Skeletal muscle satellite cell (primary cell): Measurements from ENCODE around the gene NLRX1.
A peak's percentile ranks its signal among the peaks of the same experiment; 100 is the strongest.
"Not testable (repeated sequence)": the region's sequence is repeated elsewhere in the genome, so short reads cannot be mapped to it uniquely, and the experiment has no call there.

Source experiments
- H3K27me3 ChIP-seq: 2 replicates; pipeline ENCODE4 v1.7.0; 2013; ENCODE audit warnings: low read length; ENCODE audit not compliant: control insufficient read depth, insufficient read depth
- H3K36me3 ChIP-seq: 2 replicates; pipeline ENCODE4 v1.7.0; 2013; ENCODE audit warnings: mild to moderate bottlenecking, control low read depth, low read length; ENCODE audit not compliant: insufficient read depth
- H3K4me1 ChIP-seq: 2 replicates; pipeline ENCODE4 v1.7.0; 2013; ENCODE audit warnings: low read length; ENCODE audit not compliant: control insufficient read depth, insufficient read depth
- H3K4me2 ChIP-seq: 2 replicates; pipeline ENCODE4 v1.7.0; 2013; ENCODE audit warnings: mild to moderate bottlenecking, low read length
- H3K4me3 ChIP-seq: 2 replicates; pipeline ENCODE4 v1.7.0; 2013; ENCODE audit warnings: low read length
- H3K9ac ChIP-seq: 2 replicates; pipeline ENCODE4 v1.7.0; 2013; ENCODE audit warnings: mild to moderate bottlenecking, low read depth, low read length, moderate library complexity
- H3K9me3 ChIP-seq: replicated peaks from 2 replicates; pipeline ENCODE4 v1.7.0; 2013; ENCODE audit warnings: mild to moderate bottlenecking, control low read depth, low read length

NLRX1 gene

DNA sequence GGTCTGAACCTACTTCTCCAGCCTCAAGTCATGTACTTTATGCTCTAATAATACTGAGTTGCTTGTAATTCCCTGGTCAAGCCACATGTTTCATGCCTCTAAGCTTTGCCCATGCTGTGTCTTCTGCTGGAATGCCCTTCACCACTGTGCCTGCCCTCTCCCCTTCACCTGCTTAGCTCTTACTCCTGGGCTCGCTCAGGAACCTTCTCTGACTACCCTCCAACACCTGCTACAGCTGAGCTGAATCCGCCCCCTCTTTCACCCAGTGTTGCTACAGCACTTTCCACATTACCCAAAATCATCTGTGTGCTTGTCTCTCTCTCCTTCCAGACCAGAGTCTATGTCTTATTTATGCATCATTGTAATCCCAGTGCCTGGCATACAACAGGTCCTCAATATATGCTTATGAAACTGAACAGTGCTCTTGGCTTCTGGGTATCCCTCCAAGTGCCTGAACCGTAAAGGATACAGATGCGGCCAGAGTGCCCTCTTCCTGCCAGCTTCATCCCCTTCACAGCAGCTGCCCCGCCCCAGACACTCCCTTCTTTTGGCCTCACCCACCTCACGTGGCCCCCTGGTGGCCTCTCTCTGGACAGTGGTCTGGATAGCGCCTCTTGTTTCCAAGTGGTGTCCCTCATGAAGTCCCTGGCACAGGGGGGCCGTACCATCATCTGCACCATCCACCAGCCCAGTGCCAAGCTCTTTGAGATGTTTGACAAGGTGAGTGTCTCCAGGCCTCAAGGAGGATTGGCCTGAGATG lies 12.6 kb upstream of the NLRX1 start:
- Histone ChIP-seq H3K36me3 (no peaks in the 10 kb centered on the region), H3K4me1 (no peaks in the 10 kb centered on the region), H3K4me2 (no peak overlapping the region), H3K27me3 (peaks cover 46% of the 10 kb centered on the region), H3K9me3 (no peaks in the 10 kb centered on the region), H3K4me3 (no peak overlapping the region), H3K9ac (no peak overlapping the region)

DNA sequence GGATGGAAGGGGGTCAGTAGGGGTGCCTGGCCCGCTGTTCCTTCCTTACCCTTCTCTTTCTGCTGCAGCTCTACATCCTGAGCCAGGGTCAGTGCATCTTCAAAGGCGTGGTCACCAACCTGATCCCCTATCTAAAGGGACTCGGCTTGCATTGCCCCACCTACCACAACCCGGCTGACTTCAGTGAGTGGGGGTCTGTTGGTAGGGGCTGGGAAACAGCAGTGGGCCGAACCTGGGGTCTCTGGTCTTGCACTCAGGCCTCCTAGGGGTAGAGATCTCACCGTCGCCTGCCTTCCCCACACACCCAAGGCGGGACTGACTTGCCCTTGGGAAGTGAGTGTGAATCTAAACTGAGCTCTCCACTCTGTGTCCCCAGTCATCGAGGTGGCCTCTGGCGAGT lies 12.0 kb upstream of the NLRX1 start:
- Histone ChIP-seq H3K4me3 (no peak overlapping the region), H3K4me2 (no peak overlapping the region), H3K9me3 (no peaks in the 10 kb centered on the region), H3K9ac (no peak overlapping the region), H3K36me3 (no peaks in the 10 kb centered on the region), H3K27me3 (peaks cover 45% of the 10 kb centered on the region), H3K4me1 (no peaks in the 10 kb centered on the region)

DNA sequence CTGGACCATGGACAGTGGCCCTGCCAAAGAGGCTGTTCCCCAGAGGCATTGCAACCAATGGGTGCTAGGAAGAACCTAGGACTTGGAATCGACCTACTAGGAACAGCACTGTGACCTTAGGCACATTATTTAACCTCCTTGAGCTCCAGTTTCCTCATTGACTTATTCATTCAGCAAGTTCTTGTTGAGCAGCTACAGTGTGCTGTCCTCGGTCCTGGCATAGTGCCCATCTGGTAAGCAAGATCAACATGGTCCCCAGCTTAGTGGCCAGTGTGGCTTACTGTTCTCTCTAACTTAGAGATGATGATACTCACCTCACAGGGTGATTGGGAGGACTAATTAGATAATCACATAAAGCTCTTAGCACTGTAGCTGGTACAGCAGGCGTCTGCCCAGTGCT lies 11.5 kb upstream of the NLRX1 start:
- Histone ChIP-seq H3K4me2 (no peak overlapping the region), H3K27me3 (peaks cover 48% of the 10 kb centered on the region), H3K9me3 (no peaks in the 10 kb centered on the region)

DNA sequence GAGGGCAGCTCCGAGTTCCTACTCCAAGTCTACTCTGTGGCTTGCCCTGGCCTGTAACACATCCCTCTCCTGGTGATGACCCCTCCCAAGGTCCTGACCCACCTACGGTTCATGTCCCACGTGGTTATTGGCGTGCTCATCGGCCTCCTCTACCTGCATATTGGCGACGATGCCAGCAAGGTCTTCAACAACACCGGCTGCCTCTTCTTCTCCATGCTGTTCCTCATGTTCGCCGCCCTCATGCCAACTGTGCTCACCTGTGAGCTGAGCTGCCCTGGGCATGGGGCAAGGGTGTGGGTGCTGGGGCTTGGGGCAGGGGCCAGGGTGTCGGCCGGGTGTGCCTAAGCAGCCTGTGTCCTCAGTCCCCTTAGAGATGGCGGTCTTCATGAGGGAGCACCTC lies 10.1 kb upstream of the NLRX1 start:
- H3K9ac ChIP-seq, result no peak overlapping the region
- no peaks in the 10 kb centered on the region for H3K4me1 ChIP-seq
- peaks cover 39% of the 10 kb centered on the region for H3K27me3 ChIP-seq
- no peaks in the 10 kb centered on the region for H3K36me3 ChIP-seq
- H3K4me2 ChIP-seq, result no peak overlapping the region
- no peak overlapping the region for H3K4me3 ChIP-seq
- H3K9me3 ChIP-seq, result no peaks in the 10 kb centered on the region

More for the DNA sequence above, 11.5 kb upstream of the NLRX1 start:
- no peak overlapping the region for H3K9ac ChIP-seq
- no peaks in the 10 kb centered on the region for H3K36me3 ChIP-seq
- H3K4me3 ChIP-seq, result no peak overlapping the region
- H3K4me1 ChIP-seq, result no peaks in the 10 kb centered on the region

DNA sequence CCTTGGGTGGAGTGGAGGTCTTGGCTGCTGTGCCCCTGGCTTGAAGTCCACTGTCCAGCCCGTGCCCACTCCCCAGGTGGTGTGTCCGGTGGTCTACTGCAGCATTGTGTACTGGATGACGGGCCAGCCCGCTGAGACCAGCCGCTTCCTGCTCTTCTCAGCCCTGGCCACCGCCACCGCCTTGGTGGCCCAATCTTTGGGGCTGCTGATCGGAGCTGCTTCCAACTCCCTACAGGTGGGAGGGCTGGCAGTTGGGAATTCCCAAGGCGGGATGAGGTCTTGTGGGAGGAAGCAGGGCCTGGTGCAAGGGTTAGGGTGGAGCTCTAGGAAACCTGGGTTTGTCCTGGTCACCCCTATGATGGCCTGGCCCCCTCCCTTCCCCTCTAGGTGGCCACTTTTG lies 8.4 kb upstream of the NLRX1 start:
- Histone ChIP-seq H3K4me3 (no peak overlapping the region), H3K36me3 (no peaks in the 10 kb centered on the region), H3K4me2 (no peak overlapping the region), H3K9ac (no peak overlapping the region), H3K4me1 (no peaks in the 10 kb centered on the region), H3K27me3 (peaks cover 24% of the 10 kb centered on the region), H3K9me3 (no peaks in the 10 kb centered on the region)

DNA sequence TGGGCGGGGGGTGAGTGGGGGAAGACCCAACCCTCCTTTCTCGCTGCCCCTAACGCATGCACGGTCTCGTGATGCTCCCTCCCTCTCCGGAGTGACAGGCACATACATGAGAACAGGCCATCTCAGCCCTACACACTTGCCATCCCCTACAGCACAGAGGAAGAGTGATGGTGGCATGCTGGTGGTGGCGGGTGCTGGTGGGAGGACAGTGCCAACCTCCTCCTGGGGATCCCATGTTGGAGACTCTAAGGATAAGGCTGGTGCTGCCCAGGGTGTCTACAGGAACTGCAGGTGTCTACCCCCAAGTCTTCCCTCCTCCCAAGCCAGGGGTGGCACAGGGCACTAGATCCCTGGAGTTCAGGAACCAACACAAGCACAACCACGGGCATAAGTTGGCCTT lies 6.7 kb upstream of the NLRX1 start:
- H3K36me3 ChIP-seq, result no peaks in the 10 kb centered on the region
- no peak overlapping the region for H3K4me3 ChIP-seq
- H3K4me1 ChIP-seq, result peaks cover 6% of the 10 kb centered on the region
- no peak overlapping the region for H3K4me2 ChIP-seq
- H3K9ac ChIP-seq, result no peak overlapping the region
- no peaks in the 10 kb centered on the region for H3K9me3 ChIP-seq
- peaks cover 22% of the 10 kb centered on the region for H3K27me3 ChIP-seq

DNA sequence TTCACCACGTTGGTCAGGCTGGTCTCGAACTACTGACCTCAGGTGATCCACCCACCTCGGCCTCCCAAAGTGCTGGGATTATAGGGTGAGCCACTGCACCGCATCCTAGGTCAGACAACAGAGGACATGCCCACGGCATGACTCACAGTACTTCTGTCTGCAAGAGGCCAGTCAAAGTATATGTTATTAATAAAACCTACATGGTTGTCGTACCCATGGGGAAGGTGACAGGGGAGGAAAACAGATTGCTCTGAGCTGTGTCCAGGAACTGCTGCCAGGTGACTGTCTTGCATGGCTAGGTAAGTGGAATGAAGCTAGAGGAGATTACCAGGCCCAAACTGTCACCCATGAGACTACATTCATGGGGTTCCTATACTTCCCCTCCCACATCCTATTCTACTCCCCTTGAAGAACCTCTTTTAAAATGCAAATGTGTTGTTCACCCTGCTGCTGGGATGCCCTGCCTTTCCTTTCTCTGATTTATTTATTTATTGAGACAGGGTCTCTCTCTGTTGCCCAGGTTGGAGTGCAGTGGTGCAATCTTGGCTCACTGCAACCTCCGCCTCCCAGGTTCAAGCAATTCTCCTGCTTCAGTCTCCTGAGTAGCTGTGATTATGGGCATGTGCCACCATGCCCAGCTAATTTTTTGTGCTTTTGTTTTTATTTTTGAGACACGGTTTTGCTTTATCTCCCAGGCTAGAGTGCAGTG lies 2.0 kb upstream of the NLRX1 start:
- Histone ChIP-seq H3K4me3 (no peak overlapping the region), H3K9ac (no peak overlapping the region), H3K4me2 (peak overlapping the region; percentile 10), H3K9me3 (no peaks in the 10 kb centered on the region), H3K4me1 (peaks cover 17% of the 10 kb centered on the region), H3K36me3 (no peaks in the 10 kb centered on the region), H3K27me3 (peaks cover 11% of the 10 kb centered on the region)

DNA sequence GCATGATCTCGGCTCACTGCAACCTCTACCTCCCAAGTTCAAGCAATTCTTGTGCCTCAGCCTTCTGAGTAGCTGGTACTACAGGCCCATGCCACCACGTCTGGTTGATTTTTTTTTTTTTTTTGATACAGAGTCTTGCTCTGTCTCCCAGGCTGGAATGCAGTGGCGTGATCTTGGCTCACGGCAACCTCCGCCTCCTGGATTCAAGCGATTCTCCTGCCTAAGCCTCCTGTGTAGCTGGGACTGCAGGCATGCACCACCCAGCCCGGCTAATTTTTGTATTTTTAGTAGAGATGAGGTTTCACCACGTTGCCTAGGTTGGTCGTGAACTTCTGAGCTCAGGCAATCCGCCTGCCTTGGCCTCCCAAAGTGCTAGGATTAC lies 1.5 kb upstream of the NLRX1 start:
- H3K36me3 ChIP-seq, H3K27me3 ChIP-seq, H3K4me3 ChIP-seq, H3K4me2 ChIP-seq, H3K9ac ChIP-seq, H3K9me3 ChIP-seq: not testable (repeated sequence)
- H3K4me1 ChIP-seq, result peaks cover 17% of the 10 kb centered on the region

DNA sequence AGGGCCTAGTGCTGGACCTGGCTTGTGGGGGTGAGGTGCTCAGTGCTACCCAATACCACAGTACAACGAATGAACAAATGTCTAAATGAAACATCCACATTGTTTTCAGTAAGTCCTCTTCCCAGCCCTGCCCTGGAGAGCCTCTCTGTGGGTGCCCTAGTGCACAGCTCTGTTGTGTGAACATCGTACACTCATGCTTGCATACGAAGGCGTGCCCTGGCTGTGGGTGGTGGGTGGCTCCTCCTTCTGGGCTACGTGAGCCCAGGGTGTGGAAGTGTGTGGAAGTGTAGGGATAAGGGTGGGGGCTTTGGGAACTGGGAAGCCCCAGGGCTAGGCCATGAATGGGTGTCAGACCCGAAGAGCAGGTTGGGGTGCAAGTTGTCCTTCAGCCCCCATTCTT lies 592 bp upstream of the NLRX1 start:
- no peaks in the 10 kb centered on the region for H3K36me3 ChIP-seq
- no peak overlapping the region for H3K4me3 ChIP-seq
- H3K4me1 ChIP-seq, result peaks cover 17% of the 10 kb centered on the region
- no peak overlapping the region for H3K9ac ChIP-seq
- H3K27me3 ChIP-seq, result no peaks in the 10 kb centered on the region
- H3K4me2 ChIP-seq, result no peak overlapping the region
- no peaks in the 10 kb centered on the region for H3K9me3 ChIP-seq

DNA sequence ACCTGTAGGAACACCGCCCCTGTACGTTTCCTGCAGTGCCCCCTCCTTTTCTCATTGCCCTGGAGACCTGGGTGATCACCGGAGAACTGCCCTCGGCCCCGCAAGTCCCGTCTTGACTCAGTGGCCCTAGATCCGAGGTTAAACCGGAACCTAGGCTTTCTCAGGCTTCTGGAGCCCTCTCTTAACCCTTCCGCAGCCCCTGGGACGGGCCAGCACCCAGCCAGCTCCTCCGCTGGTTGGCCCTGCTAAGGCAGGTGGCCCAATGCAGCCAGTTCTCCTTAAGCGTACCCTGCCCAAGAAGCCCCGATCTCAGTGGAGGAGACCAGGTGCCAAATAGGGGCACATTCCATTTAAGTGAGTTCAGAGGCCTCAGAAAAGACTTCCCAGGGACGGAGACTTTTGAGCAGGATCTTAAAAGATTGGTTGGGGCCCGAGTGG lies 776 bp downstream of the NLRX1 start:
- Histone ChIP-seq H3K27me3 (no peaks in the 10 kb centered on the region), H3K4me1 (peaks cover 17% of the 10 kb centered on the region), H3K4me2 (peak overlapping the region; percentile 92), H3K9ac (peak overlapping the region; percentile 90), H3K36me3 (no peaks in the 10 kb centered on the region), H3K9me3 (no peaks in the 10 kb centered on the region), H3K4me3 (peak overlapping the region; percentile 77)

DNA sequence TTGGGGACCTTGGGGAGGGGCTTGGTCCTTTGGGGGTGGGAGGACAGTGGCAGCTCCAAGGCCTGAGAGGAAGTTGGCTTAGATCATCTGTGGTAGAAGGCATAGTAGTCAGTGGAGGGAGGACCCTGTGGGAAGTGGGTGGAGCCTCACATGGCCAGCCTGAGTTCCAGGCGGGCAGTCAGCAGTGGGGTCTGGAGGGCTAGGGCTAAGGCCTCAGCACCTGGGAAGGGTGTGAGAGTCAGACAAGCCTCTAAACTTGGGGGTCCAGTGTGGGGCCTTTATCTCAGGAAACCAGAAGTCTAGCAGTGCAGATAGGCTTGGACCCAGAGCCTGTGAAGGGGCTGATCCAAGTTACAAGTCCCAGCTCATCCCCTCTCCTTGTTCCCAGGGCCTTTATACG lies 4.0 kb downstream of the NLRX1 start:
- no peaks in the 10 kb centered on the region for H3K9me3 ChIP-seq
- no peaks in the 10 kb centered on the region for H3K36me3 ChIP-seq
- H3K9ac ChIP-seq, result no peak overlapping the region
- H3K4me2 ChIP-seq, result no peak overlapping the region
- H3K4me1 ChIP-seq, result peaks cover 12% of the 10 kb centered on the region
- no peak overlapping the region for H3K4me3 ChIP-seq
- H3K27me3 ChIP-seq, result no peaks in the 10 kb centered on the region

DNA sequence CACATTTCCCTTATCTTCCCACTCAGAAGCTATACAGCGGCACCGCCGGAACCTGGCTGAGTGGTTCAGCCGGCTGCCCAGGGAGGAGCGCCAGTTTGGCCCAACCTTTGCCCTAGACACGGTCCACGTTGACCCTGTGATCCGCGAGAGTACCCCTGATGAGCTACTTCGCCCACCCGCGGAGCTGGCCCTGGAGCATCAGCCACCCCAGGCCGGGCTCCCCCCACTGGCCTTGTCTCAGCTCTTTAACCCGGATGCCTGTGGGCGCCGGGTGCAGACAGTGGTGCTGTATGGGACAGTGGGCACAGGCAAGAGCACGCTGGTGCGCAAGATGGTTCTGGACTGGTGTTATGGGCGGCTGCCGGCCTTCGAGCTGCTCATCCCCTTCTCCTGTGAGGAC lies 4.9 kb downstream of the NLRX1 start:
- Histone ChIP-seq H3K4me3 (no peak overlapping the region), H3K27me3 (no peaks in the 10 kb centered on the region), H3K9ac (no peak overlapping the region), H3K36me3 (no peaks in the 10 kb centered on the region), H3K9me3 (no peaks in the 10 kb centered on the region), H3K4me2 (no peak overlapping the region), H3K4me1 (peaks cover 5% of the 10 kb centered on the region)
